GM18868 (cell line): ENCODE measurements around the gene FLCN.

Experiments
- ATAC-seq: cut with Tn5 transposase; IDR thresholded peaks from one replicate; pipeline ENCODE4 v1.9.1; 2021; ENCODE audit warnings: mild to moderate bottlenecking, moderate library complexity; ENCODE audit not compliant: unreplicated experiment

Gene FLCN

GRCh38 chr17:17170346-17170985 is 66.5 kb downstream of the FLCN start:
- ATAC-seq = no peak

GRCh38 chr17:17169396-17169795 is 67.6 kb downstream of the FLCN start:
- no peak for ATAC-seq

GRCh38 chr17:17168401-17168800 is 68.6 kb downstream of the FLCN start:
- ATAC-seq = no peak

GRCh38 chr17:17167986-17168385 is 69.0 kb downstream of the FLCN start:
- ATAC-seq = no peak

- no peak for ATAC-seq
These were observed 69.6 kb downstream of the FLCN start for GRCh38 chr17:17167356-17167755.

GRCh38 chr17:17166446-17166845 is 70.5 kb downstream of the FLCN start:
- no peak for ATAC-seq

GRCh38 chr17:17165666-17166308 is 71.2 kb downstream of the FLCN start:
- no peak for ATAC-seq

GRCh38 chr17:17164676-17165075 is 72.3 kb downstream of the FLCN start:
- ATAC-seq = no peak

GRCh38 chr17:17164156-17164555 is 72.8 kb downstream of the FLCN start:
- no peak for ATAC-seq
